ENCODE data around the gene CYP21A2. TPM values are rescaled to one million over a fixed set of nuclear protein-coding genes. Genes with fewer than 3 reads are reported as not detected.
"Not testable (repeated sequence)": the region's sequence is repeated elsewhere in the genome, so short reads cannot be mapped to it uniquely, and the experiment has no call there.

The CYP21A2 gene
- total RNA-seq, 1 experiment from 2014 or later, result not detected

- not testable (repeated sequence) for DNase-seq (ENCODE audit: low read depth)
Measured at GRCh38 chr6:32053314-32053713, 15.1 kb downstream of the CYP21A2 start.

GRCh38 chr6:32055756-32056155, 17.5 kb downstream of the CYP21A2 start:
- DNase-seq (ENCODE audit: low read depth), result not testable (repeated sequence)

- no peak for DNase-seq (ENCODE audit: low read depth)
Measured at GRCh38 chr6:32056254-32056653, 18.0 kb downstream of the CYP21A2 start.

- DNase-seq (ENCODE audit: low read depth), result no peak
Measured at GRCh38 chr6:32057966-32058365, 19.8 kb downstream of the CYP21A2 start.

- peak; percentile 47 for DNase-seq (ENCODE audit: low read depth)
Measured at GRCh38 chr6:32058511-32058963, 20.3 kb downstream of the CYP21A2 start.

- peak; percentile 68 for DNase-seq (ENCODE audit: low read depth)
Measured at GRCh38 chr6:32060966-32061655, 22.9 kb downstream of the CYP21A2 start.

GRCh38 chr6:32064706-32065105, 26.5 kb downstream of the CYP21A2 start:
- no peak for DNase-seq (ENCODE audit: low read depth)

- DNase-seq (ENCODE audit: low read depth), result not testable (repeated sequence)
Measured at GRCh38 chr6:32067521-32067920, 29.3 kb downstream of the CYP21A2 start.

GRCh38 chr6:32068315-32068714, 30.1 kb downstream of the CYP21A2 start:
- DNase-seq (ENCODE audit: low read depth), result not testable (repeated sequence)

- DNase-seq (ENCODE audit: low read depth), result no peak
Measured at GRCh38 chr6:32068867-32069266, 30.7 kb downstream of the CYP21A2 start.

GRCh38 chr6:32069460-32069859, 31.2 kb downstream of the CYP21A2 start:
- no peak for DNase-seq (ENCODE audit: low read depth)

GRCh38 chr6:32069878-32070515, 31.8 kb downstream of the CYP21A2 start:
- DNase-seq (ENCODE audit: low read depth), result no peak

GRCh38 chr6:32070814-32071543, 32.8 kb downstream of the CYP21A2 start:
- no peak for DNase-seq (ENCODE audit: low read depth)

- DNase-seq (ENCODE audit: low read depth), result no peak
Measured at GRCh38 chr6:32073101-32073500, 34.9 kb downstream of the CYP21A2 start.

- no peak for DNase-seq (ENCODE audit: low read depth)
Measured at GRCh38 chr6:32073613-32074012, 35.4 kb downstream of the CYP21A2 start.

GRCh38 chr6:32074996-32075532, 36.8 kb downstream of the CYP21A2 start:
- DNase-seq (ENCODE audit: low read depth), result no peak

GRCh38 chr6:32075781-32076180, 37.6 kb downstream of the CYP21A2 start:
- peak; percentile 64 for DNase-seq (ENCODE audit: low read depth)

GRCh38 chr6:32076321-32076809, 38.1 kb downstream of the CYP21A2 start:
- DNase-seq (ENCODE audit: low read depth), result peak; percentile 96

- DNase-seq (ENCODE audit: low read depth), result peak; percentile 20
Measured at GRCh38 chr6:32079566-32080290, 41.5 kb downstream of the CYP21A2 start.

GRCh38 chr6:32081168-32081990, 43.2 kb downstream of the CYP21A2 start:
- DNase-seq (ENCODE audit: low read depth), result peak; percentile 97

- DNase-seq (ENCODE audit: low read depth), result no peak
Measured at GRCh38 chr6:32082478-32082877, 44.3 kb downstream of the CYP21A2 start.

Measured in M059J (cell line).